Heart right ventricle (tissue), 16 donors: ENCODE data around the gene BPIFA3. TPM values are rescaled to one million over a fixed set of nuclear protein-coding genes. Genes with fewer than 3 reads are reported as not detected.

Experiments used
- ATAC-seq, 8 donors: fragments of 200-7000 bp; cut with Tn5 transposase; one replicate each; pipeline ENCODE4 v1.9.1; 2020; ENCODE audit warnings: mild to moderate bottlenecking in 8 of 8, moderate library complexity in 8 of 8, moderate number of reproducible peaks in 1 of 8
- DNase-seq, 2 donors: peaks; one replicate each; pipeline ENCODE4 v3.0.0-alpha.2; 2020
- H3K27ac ChIP-seq, 10 donors: fragments of 200-600 bp; sonication (generic) in 2 of 10; one replicate each; pipeline versions ENCODE4 v1.5.0 to v1.8.0; 2020 to 2022; ENCODE audit warnings: mild to moderate bottlenecking in 3 of 10
- H3K27me3 ChIP-seq, 7 donors: fragments of 200-600 bp; one replicate each; pipeline ENCODE4 v1.8.0; 2021 to 2022; ENCODE audit warnings: mild to moderate bottlenecking in 2 of 7
- H3K36me3 ChIP-seq, 9 donors: fragments of 200-600 bp; sonication (generic) in 1 of 9; one replicate each; pipeline versions ENCODE4 v1.5.0 to v1.8.0; 2020 to 2022; ENCODE audit warnings: mild to moderate bottlenecking in 2 of 9
- H3K4me1 ChIP-seq, 9 donors: fragments of 200-600 bp; sonication (generic) in 1 of 9; one replicate each; pipeline versions ENCODE4 v1.5.0 to v1.8.0; 2020 to 2022; ENCODE audit warnings: mild to moderate bottlenecking in 4 of 9
- H3K4me3 ChIP-seq, 10 donors: fragments of 200-600 bp; sonication (generic) in 2 of 10; one replicate each; pipeline versions ENCODE4 v1.5.0 to v1.8.0; 2020 to 2022; ENCODE audit warnings: mild to moderate bottlenecking in 7 of 10, moderate library complexity in 2 of 10
- H3K9me3 ChIP-seq, 11 donors: fragments of 200-600 bp in 10 of 11; sonication (generic) in 2 of 11; one replicate each; pipeline versions ENCODE4 v1.5.0 to v1.8.0; 2013 to 2022; ENCODE audit warnings: mild to moderate bottlenecking in 2 of 11, control low read depth in 1 of 11, moderate library complexity in 1 of 11
- WGBS, 2 donors: extraction: QIAGEN DNeasy Blood & Tissue Kit; methylation state at CpG; one replicate each; pipeline ENCODE4 v1.1.7; 2013; ENCODE audit warnings: inconsistent platforms in 1 of 2; 5-methylcytosine and 5-hydroxymethylcytosine counted together
- intact Hi-C, 10 donors: fragments of 100-400 bp; cut with DNase I; formaldehyde crosslinking; loops; one replicate each; pipeline versions ENCODE4 v1.11.1 to v1.14.2; 2022
- polyA plus RNA-seq, 2 donors: library from polyadenylated mRNA; stranded (reverse); fragments of 200-250 nt; gene quantifications; one replicate each; pipeline ENCODE4 v1.2.3, GENCODE V29; 2013
- total RNA-seq, 10 donors: library from RNA; stranded (reverse); fragmentation: NEBNext Ultra II Directional in 3 of 10; extraction: Animal tissue kit (Norgen Biotek cat#: 25700) in 3 of 10; gene quantifications; one replicate each; pipeline versions ENCODE4 v1.2.1 to v1.2.4, GENCODE V29; 2021 to 2023
- TF ChIP-seq, protein P1 (sequence below), 9 donors: fragments of 200-600 bp; sonication (generic) in 2 of 9; IDR thresholded peaks; one replicate each; pipeline versions ENCODE4 v1.5.0 to v1.8.0; 2021 to 2022; ENCODE audit warnings: antibody characterized with exemption in 9 of 9, mild to moderate bottlenecking in 5 of 9, moderate library complexity in 1 of 9
- donor health status: Arrhythmogenic right ventricular cardiomyopathy.
- donor health status: ischemic (EF 13 %, LVEDD 7.1; RV severe dilation, severe dysfunction).
- donor health status: healthy with polysubstance abuse.
- donor health status: DM: no; HTN: yes; CAD: no.
- donor health status: DM: no; HTN: no; CAD: no.
- donor health status: ischemic (EF 25% LVEDD 6.9; RV normal size, moderate dysfunction).
- donor health status: ischemic (EF 25% LVEDD 5.7; RV mildly dilated, moderate dysfunction).
- donor health status: healthy.
- donor health status: DM: yes; HTN: yes; CAD: no.
- donor health status: Ischemic cardiomyopathy.
- donor health status: ischemic (EF 35%, LVEDD 5.7; RV mildly dilated, moderate dysfunction).
- donor health status: nonischemic (EF 11% LVEDD 7.7; RV severe dilation, severe dysfunction).
- donor health status: DM: yes; HTN: yes; CAD: no.
- donor health status: PGD.
- donor health status: ischemic (EF 29% LVEDD 5.4; RV normal size, mild dysfunction).
- donor health status: nonischemic (EF 23%, LVEDD 6.1; RV moderate dilation, normal function).

Gene BPIFA3
- total and polyA plus RNA-seq, 12 donors = not detected

DNA sequence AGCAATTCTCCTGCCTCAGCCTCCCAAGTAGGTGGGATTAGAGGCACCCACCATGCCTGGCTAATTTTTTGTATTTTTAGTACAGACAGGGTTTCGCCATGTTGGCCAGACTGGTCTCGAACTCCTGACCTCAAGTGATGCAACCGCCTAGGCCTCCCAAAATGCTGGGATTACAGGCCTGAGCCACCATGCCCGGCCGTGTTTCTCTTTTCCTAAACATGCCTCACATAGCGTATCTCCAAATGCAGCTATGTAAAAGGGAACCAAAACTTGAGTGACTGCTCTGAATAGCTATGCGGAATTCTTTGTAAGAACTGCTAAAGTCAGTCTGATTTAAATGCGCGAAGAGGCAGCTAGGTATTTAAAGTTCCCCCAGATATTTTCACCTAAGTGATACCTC is 28.7 kb upstream of the BPIFA3 start:
- Histone ChIP-seq H3K27ac (no peak overlapping the region), H3K4me3 (no peak overlapping the region), H3K4me1 (no peaks in the 10 kb centered on the region), H3K36me3 (no peaks in the 10 kb centered on the region), H3K9me3 (peaks cover 0 to under 1% (median 0%) of the 10 kb centered on the region in 11 donors), H3K27me3 (peaks cover 0 to 23% (median 8%) of the 10 kb centered on the region in 7 donors)
- TF ChIP-seq, protein P1, sequence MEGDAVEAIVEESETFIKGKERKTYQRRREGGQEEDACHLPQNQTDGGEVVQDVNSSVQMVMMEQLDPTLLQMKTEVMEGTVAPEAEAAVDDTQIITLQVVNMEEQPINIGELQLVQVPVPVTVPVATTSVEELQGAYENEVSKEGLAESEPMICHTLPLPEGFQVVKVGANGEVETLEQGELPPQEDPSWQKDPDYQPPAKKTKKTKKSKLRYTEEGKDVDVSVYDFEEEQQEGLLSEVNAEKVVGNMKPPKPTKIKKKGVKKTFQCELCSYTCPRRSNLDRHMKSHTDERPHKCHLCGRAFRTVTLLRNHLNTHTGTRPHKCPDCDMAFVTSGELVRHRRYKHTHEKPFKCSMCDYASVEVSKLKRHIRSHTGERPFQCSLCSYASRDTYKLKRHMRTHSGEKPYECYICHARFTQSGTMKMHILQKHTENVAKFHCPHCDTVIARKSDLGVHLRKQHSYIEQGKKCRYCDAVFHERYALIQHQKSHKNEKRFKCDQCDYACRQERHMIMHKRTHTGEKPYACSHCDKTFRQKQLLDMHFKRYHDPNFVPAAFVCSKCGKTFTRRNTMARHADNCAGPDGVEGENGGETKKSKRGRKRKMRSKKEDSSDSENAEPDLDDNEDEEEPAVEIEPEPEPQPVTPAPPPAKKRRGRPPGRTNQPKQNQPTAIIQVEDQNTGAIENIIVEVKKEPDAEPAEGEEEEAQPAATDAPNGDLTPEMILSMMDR (IDR thresholded peaks at IDR 0.05) = no peak
- DNase-seq = no peak
- intact Hi-C loops = no loop called here
- ATAC-seq = no peak
- 84 to 85% methylated on average over 9 of the region's 9 CpGs for WGBS, 2 donors

DNA sequence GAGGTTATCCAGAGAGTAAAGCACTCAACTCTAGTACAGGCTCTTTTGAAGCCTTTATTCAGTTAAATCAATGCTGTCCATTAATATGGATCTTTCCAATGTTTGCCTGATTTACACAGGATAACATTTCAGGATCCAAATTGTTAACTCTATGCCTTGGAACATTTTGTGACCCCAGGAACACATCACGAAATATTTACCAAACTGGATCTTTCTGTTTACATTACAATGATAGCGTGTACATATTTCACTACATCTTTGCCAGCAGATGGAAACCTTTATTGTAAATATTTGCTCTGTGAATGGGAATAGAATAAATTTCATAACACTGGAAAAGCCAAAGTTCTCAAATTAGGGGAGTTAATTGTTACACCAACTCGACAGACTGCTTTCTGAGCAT is 25.7 kb upstream of the BPIFA3 start:
- TF ChIP-seq, protein P1 (IDR thresholded peaks at IDR 0.05) = no peak
- ATAC-seq = no peak
- Histone ChIP-seq H3K9me3 (no peaks in the 10 kb centered on the region), H3K4me1 (no peaks in the 10 kb centered on the region), H3K27ac (no peak overlapping the region), H3K27me3 (peaks cover 0 to 28% (median 11%) of the 10 kb centered on the region in 7 donors), H3K4me3 (no peak overlapping the region), H3K36me3 (no peaks in the 10 kb centered on the region)
- intact Hi-C loops = no loop called here
- no peak for DNase-seq
- 61 to 62% methylated on average over 3 of the region's 3 CpGs for WGBS, 2 donors

DNA sequence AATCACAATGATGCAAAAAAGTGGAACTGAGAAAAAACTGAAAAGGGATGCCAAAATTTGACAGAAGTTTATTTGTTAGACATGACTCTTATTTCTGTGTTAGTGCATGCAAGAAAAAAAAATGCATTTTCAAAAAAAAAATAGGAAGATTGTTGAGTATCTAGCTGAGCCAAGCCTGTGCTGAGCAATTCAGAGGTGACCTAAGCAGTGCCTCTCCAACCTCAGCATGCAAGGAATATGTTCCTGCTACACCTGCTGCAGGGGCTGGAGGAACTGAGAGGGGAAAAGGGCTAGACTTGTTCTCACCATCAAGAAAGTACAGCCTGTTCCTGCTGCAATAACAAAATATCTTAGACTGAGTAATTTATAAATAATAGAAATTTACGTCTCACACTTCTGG is 25.2 kb upstream of the BPIFA3 start:
- 91 to 92% methylated on average over 1 of the region's 1 CpG for WGBS, 2 donors
- H3K36me3 ChIP-seq = no peaks in the 10 kb centered on the region
- peaks cover 0 to 28% (median 12%) of the 10 kb centered on the region in 7 donors for H3K27me3 ChIP-seq
- intact Hi-C loops = no loop called here
- H3K4me1 ChIP-seq = no peaks in the 10 kb centered on the region
- H3K27ac ChIP-seq = no peak overlapping the region
- H3K4me3 ChIP-seq = no peak overlapping the region
- no peak for DNase-seq
- ATAC-seq = no peak
- no peaks in the 10 kb centered on the region for H3K9me3 ChIP-seq
- TF ChIP-seq, protein P1 (IDR thresholded peaks at IDR 0.05) = no peak

DNA sequence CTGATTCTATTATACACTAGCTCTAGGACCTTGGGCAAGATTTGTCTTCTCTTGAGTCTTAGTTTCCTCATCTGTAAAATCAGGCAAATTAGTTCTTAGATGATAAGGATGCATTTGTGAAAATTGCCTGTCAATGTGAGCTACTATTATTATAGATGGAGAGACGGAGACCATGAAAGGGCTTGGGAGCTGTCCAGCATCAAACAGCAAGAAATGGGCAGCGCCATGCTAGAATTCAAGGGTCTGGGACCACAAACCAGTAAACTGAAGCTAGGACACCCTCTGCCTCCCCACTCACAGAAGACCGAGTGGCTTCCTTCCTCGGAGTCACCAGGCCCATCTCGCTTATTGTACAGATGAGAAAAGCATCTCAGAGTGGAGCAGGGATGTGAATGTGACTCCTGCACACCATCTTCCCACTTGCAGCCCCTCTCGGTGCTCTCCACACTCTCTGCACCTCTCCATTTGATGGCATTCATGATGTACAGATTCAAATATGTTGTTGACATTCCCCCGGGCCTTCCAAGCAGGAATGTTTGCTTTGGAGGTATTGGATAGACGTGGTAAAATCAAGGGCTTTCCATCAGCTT is 24.1 kb upstream of the BPIFA3 start:
- WGBS, 2 donors = 63 to 65% methylated on average over 8 of the region's 8 CpGs
- no peak overlapping the region for H3K27ac ChIP-seq
- TF ChIP-seq, protein P1 (IDR thresholded peaks at IDR 0.05) = no peak
- DNase-seq = no peak
- no peak for ATAC-seq
- no peaks in the 10 kb centered on the region for H3K4me1 ChIP-seq
- H3K27me3 ChIP-seq = peaks cover 0 to 39% (median 17%) of the 10 kb centered on the region in 7 donors
- H3K9me3 ChIP-seq = no peaks in the 10 kb centered on the region
- intact Hi-C loops = no loop called here
- no peaks in the 10 kb centered on the region for H3K36me3 ChIP-seq
- H3K4me3 ChIP-seq = no peak overlapping the region
